H1 (cell line): ENCODE data around the gene BAIAP2. TPM values are rescaled to one million over a fixed set of nuclear protein-coding genes. Genes with fewer than 3 reads are reported as not detected.

ENCODE experiments used
- polyA plus RNA-seq, 7 experiments: library from polyadenylated mRNA; depleted of rRNA in 3 of 7; stranded (reverse) in 5 of 7; unstranded in 2 of 7; fragments of >200 nt in 5 of 7; fragments of 200-250 nt in 2 of 7; gene quantifications; 1 replicate in 5 of 7; 2 replicates in 1 of 7; 4 replicates in 1 of 7; pipeline versions ENCODE4 v1.2.1 to v1.2.3, GENCODE V29; 2011 to 2013; ENCODE audit warnings: missing spikeins in 2 of 7, mixed read lengths in 2 of 7
- total RNA-seq: library from RNA; stranded (reverse); fragmentation: NEBNext Ultra II Directional; extraction: Animal tissue kit (Norgen Biotek cat#: 25700); gene quantifications from 2 replicates; pipeline ENCODE4 v1.2.1, GENCODE V29; 2021
- TF ChIP-seq, protein P1 (sequence below): fragments of 300-600 bp; sonication (generic); IDR thresholded peaks from 2 replicates; pipeline ENCODE4 v1.7.1; 2012; ENCODE audit warnings: low read length, moderate library complexity, mild to moderate bottlenecking, inconsistent platforms; ENCODE audit not compliant: insufficient replicate concordance

The BAIAP2 gene
- total and polyA plus RNA-seq, 2 of the 8 experiments (the other 6 are each of a cell fraction or from before 2014, with no cell fraction given): 10.0 to 22.8 TPM

DNA sequence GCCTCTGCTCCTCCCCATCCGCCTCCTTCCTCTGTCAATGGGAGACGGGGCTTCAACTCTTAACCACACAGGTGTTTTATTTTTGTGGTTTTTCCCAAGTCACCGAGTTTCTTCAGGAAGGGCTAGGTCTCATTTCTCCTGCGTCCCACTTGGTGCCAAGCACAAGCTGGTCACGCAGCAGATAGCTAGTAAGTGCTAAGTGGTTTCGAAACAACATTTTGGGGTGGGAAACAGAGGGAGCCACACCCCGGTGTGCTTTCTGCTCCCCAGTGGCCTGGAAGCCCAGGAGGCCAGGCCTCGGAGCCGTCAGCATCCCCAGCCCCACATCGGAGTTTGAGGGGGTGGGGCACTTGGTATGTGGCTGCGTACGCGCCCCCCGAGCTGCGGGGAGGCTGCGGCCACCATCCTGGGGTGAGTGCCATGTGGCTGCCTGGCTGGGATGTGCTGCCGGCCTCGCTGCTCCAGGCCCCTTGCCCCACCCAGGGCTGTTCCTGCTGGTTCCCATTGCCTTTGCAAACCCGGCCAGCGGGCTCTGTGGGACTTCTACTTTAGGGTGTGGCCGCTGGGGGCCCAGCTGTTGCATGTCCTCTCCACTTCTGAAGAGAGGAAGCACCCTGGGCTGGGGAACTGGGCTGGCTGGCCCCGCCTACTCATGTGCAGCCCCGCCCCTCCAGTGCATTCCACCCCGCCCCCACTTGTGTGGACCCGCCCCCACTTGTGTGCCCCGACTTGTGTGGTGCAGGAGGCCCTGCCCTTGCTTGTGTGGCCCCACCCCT lies 55.6 kb downstream of the BAIAP2 start (continued):
- TF ChIP-seq, protein P1, sequence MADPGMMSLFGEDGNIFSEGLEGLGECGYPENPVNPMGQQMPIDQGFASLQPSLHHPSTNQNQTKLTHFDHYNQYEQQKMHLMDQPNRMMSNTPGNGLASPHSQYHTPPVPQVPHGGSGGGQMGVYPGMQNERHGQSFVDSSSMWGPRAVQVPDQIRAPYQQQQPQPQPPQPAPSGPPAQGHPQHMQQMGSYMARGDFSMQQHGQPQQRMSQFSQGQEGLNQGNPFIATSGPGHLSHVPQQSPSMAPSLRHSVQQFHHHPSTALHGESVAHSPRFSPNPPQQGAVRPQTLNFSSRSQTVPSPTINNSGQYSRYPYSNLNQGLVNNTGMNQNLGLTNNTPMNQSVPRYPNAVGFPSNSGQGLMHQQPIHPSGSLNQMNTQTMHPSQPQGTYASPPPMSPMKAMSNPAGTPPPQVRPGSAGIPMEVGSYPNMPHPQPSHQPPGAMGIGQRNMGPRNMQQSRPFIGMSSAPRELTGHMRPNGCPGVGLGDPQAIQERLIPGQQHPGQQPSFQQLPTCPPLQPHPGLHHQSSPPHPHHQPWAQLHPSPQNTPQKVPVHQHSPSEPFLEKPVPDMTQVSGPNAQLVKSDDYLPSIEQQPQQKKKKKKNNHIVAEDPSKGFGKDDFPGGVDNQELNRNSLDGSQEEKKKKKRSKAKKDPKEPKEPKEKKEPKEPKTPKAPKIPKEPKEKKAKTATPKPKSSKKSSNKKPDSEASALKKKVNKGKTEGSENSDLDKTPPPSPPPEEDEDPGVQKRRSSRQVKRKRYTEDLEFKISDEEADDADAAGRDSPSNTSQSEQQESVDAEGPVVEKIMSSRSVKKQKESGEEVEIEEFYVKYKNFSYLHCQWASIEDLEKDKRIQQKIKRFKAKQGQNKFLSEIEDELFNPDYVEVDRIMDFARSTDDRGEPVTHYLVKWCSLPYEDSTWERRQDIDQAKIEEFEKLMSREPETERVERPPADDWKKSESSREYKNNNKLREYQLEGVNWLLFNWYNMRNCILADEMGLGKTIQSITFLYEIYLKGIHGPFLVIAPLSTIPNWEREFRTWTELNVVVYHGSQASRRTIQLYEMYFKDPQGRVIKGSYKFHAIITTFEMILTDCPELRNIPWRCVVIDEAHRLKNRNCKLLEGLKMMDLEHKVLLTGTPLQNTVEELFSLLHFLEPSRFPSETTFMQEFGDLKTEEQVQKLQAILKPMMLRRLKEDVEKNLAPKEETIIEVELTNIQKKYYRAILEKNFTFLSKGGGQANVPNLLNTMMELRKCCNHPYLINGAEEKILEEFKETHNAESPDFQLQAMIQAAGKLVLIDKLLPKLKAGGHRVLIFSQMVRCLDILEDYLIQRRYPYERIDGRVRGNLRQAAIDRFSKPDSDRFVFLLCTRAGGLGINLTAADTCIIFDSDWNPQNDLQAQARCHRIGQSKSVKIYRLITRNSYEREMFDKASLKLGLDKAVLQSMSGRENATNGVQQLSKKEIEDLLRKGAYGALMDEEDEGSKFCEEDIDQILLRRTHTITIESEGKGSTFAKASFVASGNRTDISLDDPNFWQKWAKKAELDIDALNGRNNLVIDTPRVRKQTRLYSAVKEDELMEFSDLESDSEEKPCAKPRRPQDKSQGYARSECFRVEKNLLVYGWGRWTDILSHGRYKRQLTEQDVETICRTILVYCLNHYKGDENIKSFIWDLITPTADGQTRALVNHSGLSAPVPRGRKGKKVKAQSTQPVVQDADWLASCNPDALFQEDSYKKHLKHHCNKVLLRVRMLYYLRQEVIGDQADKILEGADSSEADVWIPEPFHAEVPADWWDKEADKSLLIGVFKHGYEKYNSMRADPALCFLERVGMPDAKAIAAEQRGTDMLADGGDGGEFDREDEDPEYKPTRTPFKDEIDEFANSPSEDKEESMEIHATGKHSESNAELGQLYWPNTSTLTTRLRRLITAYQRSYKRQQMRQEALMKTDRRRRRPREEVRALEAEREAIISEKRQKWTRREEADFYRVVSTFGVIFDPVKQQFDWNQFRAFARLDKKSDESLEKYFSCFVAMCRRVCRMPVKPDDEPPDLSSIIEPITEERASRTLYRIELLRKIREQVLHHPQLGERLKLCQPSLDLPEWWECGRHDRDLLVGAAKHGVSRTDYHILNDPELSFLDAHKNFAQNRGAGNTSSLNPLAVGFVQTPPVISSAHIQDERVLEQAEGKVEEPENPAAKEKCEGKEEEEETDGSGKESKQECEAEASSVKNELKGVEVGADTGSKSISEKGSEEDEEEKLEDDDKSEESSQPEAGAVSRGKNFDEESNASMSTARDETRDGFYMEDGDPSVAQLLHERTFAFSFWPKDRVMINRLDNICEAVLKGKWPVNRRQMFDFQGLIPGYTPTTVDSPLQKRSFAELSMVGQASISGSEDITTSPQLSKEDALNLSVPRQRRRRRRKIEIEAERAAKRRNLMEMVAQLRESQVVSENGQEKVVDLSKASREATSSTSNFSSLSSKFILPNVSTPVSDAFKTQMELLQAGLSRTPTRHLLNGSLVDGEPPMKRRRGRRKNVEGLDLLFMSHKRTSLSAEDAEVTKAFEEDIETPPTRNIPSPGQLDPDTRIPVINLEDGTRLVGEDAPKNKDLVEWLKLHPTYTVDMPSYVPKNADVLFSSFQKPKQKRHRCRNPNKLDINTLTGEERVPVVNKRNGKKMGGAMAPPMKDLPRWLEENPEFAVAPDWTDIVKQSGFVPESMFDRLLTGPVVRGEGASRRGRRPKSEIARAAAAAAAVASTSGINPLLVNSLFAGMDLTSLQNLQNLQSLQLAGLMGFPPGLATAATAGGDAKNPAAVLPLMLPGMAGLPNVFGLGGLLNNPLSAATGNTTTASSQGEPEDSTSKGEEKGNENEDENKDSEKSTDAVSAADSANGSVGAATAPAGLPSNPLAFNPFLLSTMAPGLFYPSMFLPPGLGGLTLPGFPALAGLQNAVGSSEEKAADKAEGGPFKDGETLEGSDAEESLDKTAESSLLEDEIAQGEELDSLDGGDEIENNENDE: no peak
